ENCODE measurements around the gene IL32.
"Not testable (repeated sequence)": the region's sequence is repeated elsewhere in the genome, so short reads cannot be mapped to it uniquely, and the experiment has no call there.

Gene IL32

DNA sequence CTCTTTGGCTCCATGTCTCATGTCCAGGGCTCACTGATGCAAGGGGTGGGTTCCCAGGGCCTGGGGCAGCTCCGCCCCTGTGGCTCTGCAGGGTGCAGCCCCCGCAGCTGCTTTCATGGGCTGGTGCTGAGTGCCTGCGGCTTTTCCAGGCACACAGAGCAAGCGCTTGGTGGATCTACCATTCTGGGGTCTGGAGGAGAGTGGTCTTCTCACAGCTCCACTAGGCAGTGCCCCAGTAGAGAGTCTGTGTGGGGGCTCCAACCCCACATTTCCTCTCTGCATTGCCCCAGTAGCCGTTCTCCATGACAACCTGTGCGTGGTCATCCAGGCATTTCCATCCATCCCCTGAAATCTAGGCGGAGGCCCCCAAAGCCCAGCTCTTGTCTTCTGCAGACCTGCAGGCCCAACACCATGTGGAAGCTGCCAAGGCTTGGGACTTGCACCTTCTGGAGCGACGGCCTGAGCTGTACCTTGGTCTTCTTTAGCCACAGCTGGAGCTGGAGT is 5.2 kb downstream of the IL32 start:
- no peak for FAIRE-seq
- no peak for DNase-seq (ENCODE audit: insufficient read length, low spot score)
- TF ChIP-seq, protein P1, sequence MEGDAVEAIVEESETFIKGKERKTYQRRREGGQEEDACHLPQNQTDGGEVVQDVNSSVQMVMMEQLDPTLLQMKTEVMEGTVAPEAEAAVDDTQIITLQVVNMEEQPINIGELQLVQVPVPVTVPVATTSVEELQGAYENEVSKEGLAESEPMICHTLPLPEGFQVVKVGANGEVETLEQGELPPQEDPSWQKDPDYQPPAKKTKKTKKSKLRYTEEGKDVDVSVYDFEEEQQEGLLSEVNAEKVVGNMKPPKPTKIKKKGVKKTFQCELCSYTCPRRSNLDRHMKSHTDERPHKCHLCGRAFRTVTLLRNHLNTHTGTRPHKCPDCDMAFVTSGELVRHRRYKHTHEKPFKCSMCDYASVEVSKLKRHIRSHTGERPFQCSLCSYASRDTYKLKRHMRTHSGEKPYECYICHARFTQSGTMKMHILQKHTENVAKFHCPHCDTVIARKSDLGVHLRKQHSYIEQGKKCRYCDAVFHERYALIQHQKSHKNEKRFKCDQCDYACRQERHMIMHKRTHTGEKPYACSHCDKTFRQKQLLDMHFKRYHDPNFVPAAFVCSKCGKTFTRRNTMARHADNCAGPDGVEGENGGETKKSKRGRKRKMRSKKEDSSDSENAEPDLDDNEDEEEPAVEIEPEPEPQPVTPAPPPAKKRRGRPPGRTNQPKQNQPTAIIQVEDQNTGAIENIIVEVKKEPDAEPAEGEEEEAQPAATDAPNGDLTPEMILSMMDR (IDR thresholded peaks at IDR 0.05; ENCODE audit: insufficient read depth, missing control alignments): no peak

DNA sequence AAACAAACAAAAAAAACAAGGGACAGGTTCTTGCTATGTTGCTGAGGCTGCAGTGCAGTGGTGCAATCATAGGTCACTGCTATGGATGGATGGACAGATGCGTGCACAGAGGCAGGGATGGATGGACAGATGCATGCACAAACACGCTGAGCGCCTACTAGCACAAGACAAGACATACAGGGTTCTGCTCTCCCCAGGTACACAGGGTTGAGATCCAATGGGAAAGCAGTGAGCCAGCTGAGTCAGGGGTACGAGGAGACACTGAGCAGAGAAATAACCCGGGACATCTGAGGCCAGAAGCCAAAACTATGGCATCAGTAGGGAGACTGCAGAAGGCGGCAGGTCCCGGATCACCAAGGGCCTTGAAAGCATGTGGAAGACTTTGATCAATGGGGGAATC is 6.2 kb downstream of the IL32 start:
- DNase-seq (ENCODE audit: insufficient read length, low spot score) (no peak), FAIRE-seq (no peak)
- TF ChIP-seq, protein P1 (IDR thresholded peaks at IDR 0.05; ENCODE audit: insufficient read depth, missing control alignments): no peak

DNA sequence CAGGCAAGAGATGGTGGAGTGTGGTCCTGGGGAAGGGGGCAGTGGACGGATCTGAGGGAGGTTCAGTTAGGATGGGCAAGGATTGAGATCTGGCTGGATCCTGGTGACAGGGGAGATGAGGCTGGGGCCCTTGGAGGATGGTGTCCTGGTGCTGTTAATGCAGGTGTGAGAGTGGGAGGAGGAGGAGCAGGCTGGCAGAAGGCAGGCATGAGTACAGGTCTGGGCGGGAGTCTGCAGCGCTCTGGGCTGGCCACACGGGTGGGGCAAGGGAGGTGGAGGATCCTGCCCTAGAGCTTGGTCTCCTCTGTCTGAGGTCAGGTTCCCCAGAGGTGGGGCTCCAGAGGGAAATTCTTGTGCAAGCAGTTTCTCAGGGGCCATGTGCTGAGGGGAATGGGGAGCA is 6.7 kb downstream of the IL32 start:
- FAIRE-seq; DNase-seq (ENCODE audit: insufficient read length, low spot score): not testable (repeated sequence)

DNA sequence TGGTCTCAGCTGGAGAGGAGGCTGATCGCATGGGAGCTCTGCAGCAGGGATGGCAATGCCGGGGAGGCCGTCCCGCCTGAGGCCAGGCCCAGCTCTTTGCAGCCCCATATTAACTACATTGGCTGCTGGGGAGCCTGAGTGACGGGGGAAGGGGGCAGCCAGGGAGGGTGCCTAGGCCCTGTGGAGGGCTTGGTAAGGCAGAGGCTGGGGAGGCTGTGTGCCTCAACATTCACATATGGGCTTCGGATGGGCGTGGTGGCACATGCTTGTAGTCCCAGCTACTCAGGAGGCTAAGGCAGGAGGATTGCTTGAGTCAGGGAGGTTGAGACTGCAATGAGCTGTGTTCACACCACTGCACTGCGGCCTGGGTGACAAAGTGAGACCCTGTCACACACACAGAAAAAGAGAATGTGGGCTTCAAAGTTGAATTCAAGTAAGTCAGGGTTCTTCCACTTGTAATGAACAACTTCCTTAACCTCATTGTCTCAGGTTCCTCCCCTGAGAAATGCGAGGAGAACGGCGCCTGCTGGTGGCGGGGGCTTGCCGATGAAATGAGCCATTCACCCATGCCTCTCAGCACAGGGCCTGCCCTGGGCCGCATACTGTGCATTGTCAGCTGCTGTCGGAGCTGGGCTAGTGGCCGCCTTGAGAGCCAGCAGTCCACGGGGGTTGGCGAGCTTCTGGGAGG is 7.3 kb downstream of the IL32 start:
- not testable (repeated sequence) for FAIRE-seq; DNase-seq (ENCODE audit: insufficient read length, low spot score)

DNA sequence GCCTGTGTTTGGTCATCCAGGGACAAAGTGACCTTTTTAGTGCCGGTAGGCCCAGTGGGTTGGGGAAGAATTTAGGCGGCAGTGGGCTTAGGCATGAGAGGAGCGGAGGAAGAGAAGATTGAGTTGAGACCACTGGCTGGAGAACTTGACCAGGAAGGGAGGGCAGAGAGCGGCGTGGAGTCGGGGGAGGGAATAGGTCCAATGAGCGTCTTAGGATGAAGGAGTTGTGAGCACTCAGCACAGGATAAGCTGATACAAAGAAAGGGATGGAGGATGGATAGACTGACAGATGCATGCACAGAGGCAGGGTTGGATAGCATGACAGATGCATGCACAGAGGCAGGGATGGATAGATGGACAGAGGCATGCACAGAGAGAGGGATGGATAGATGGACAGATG is 8.0 kb downstream of the IL32 start:
- TF ChIP-seq, protein P1 (IDR thresholded peaks at IDR 0.05; ENCODE audit: insufficient read depth, missing control alignments): no peak
- FAIRE-seq (no peak), DNase-seq (ENCODE audit: insufficient read length, low spot score) (no peak)

DNA sequence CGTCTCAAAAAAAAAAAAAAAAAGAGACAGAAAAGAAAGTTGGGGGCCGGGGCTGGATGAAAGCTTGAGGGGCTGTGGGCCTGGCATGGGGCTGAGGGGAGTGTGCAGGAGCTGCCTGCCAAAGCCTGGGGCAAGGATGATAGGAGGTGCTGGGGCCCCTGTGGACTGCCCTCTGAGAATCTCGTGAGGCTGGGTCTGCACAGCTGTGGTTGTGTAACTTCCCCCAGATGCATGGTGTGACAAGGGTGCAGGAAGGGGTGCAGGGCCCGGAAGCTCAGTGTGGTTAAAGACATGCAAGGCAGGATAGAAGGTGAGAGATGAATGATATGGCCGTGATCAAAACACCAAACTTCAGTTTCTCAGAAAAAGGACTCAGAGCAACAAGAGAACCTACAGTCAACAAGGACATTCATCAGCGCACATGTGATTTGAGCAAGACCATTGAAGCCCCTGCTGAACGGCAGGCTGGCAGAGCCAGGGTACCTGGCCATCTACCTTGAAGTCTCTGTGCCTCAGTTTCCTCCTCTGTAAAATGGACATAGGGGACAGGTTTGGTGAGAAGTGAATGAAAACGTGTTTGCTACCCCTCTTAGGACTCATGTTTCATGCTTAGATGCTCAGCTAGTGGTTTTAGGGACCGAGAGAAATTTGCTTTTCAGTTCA is 9.6 kb downstream of the IL32 start:
- FAIRE-seq: no peak
- DNase-seq (ENCODE audit: insufficient read length, low spot score): no peak
- TF ChIP-seq, protein P1 (IDR thresholded peaks at IDR 0.05; ENCODE audit: insufficient read depth, missing control alignments): no peak

DNA sequence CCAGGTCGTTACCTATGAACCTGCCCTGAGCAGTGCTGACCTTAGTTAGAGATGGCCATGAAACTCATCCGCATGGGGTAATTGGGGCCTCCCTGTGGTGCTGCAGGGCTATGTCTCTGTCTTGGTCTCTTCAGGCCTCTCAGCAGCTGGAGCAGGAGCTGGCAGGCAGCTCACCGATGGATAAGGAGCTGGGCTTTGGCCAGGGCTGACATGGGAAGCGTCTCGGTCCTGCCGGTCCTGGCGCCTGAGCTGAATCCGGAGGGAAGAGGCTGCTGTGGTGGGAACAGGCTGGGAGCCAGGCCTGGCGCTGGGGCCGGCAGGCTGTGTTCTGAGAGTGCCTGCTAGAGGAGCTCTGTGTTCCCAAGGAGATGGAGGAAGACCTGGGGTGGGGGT is 10.1 kb downstream of the IL32 start:
- DNase-seq (ENCODE audit: insufficient read length, low spot score): no peak
- TF ChIP-seq, protein P1 (IDR thresholded peaks at IDR 0.05; ENCODE audit: insufficient read depth, missing control alignments): no peak
- no peak for FAIRE-seq

DNA sequence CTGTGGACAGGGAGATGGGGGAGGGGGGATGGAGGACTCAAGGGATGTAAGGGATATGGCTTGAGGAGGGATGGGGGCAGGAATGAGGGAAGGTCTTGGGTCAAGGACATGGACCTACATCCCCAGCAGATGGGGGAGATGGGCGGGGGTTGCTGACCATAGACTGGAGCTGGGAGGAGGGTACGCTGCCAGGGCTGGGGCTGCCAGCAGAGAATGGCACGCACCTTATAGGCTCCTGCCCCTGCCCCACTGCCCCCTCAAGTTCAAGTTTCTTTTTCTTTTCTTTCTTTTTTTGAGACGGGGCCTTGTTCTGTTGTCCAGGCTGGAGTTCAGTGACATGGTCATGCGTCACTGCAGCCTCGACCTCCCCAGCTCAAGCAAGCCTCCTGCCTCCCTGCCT is 10.5 kb downstream of the IL32 start:
- not testable (repeated sequence) for FAIRE-seq; DNase-seq (ENCODE audit: insufficient read length, low spot score)
